WTC11 (cell line): Measurements from ENCODE around the gene RAPH1. TPM values are rescaled to one million over a fixed set of nuclear protein-coding genes. Genes with fewer than 3 reads are reported as not detected.

Experiments
- ATAC-seq: fragments of 200-7000 bp; cut with Tn5 transposase; 2 replicates; pipeline ENCODE4 v1.10.0; 2021; ENCODE audit warnings: mild to moderate bottlenecking, moderate library complexity
- CTCF ChIA-PET: fragments of 300-600 bp; sonication (Branson Sonifier 250); formaldehyde crosslinking; loops from one replicate; lab custom pipeline; 2021; ENCODE audit warnings: antibody characterized with exemption; lab: Charles Lee
- POLR2A ChIA-PET: fragments of 350-600 bp; sonication (Branson Sonifier 250); formaldehyde crosslinking; loops from one replicate; lab custom pipeline; 2021; ENCODE audit warnings: antibody characterized with exemption; lab: Charles Lee
- DNase-seq: peaks from one replicate; pipeline ENCODE4 v3.0.0; 2021; ENCODE audit warnings: low spot score
- H3K27ac Mint-ChIP-seq: 2 replicates; pipeline ENCODE4 v1.8.0; 2021; ENCODE audit warnings: mixed read lengths
- H3K27me3 Mint-ChIP-seq: 2 replicates; pipeline ENCODE4 v1.8.0; 2021; ENCODE audit warnings: low read depth, mild to moderate bottlenecking, moderate library complexity, mixed read lengths
- H3K36me3 Mint-ChIP-seq: 2 replicates; pipeline ENCODE4 v1.8.0; 2021; ENCODE audit warnings: mixed read lengths
- H3K4me1 Mint-ChIP-seq: 2 replicates; pipeline ENCODE4 v1.8.0; 2022; ENCODE audit warnings: mixed read lengths
- H3K4me3 Mint-ChIP-seq: 2 replicates; pipeline ENCODE4 v1.8.0; 2021; ENCODE audit warnings: mild to moderate bottlenecking, moderate library complexity, mixed read lengths
- H3K9me3 Mint-ChIP-seq: 2 replicates; pipeline ENCODE4 v1.8.0; 2021; ENCODE audit warnings: mixed read lengths
- ATF2 ChIP-seq: sonication (generic); formaldehyde crosslinking; IDR thresholded peaks from 2 replicates; pipeline ENCODE4 v1.8.1; 2022; ENCODE audit warnings: low read depth, missing genetic modification reagents, borderline replicate concordance
- CDX4 ChIP-seq: fragments of 250-450 bp; sonication (Bioruptor Pico); IDR thresholded peaks from 2 replicates; pipeline ENCODE4 v1.9.0; 2021; ENCODE audit warnings: moderate library complexity, mild to moderate bottlenecking, inconsistent platforms, borderline replicate concordance
- E2F1 ChIP-seq: sonication (generic); formaldehyde crosslinking; IDR thresholded peaks from 2 replicates; pipeline ENCODE4 v1.8.0; 2022; ENCODE audit warnings: mild to moderate bottlenecking, missing genetic modification reagents
- ELF4 ChIP-seq: sonication (generic); formaldehyde crosslinking; IDR thresholded peaks from 2 replicates; pipeline ENCODE4 v1.8.1; 2022; ENCODE audit warnings: low read depth, mild to moderate bottlenecking, moderate library complexity, missing genetic modification reagents
- ERG ChIP-seq: fragments of 250-450 bp; sonication (Bioruptor Pico); IDR thresholded peaks from 2 replicates; pipeline ENCODE4 v1.8.0; 2021; ENCODE audit warnings: mild to moderate bottlenecking
- FOXJ3 ChIP-seq: sonication (generic); formaldehyde crosslinking; IDR thresholded peaks from 2 replicates; pipeline ENCODE4 v1.9.0; 2021; ENCODE audit warnings: missing genetic modification reagents, mild to moderate bottlenecking, borderline replicate concordance
- HMGXB4 ChIP-seq: sonication (generic); formaldehyde crosslinking; IDR thresholded peaks from 2 replicates; pipeline ENCODE4 v1.8.1; 2023; ENCODE audit warnings: mild to moderate bottlenecking, moderate library complexity, missing genetic modification reagents
- NFATC4 ChIP-seq: fragments of 250-450 bp; sonication (Bioruptor Pico); IDR thresholded peaks from 2 replicates; pipeline ENCODE4 v1.9.0; 2021; ENCODE audit warnings: mild to moderate bottlenecking
- NFYB ChIP-seq: sonication (generic); formaldehyde crosslinking; conservative IDR thresholded peaks from 2 replicates; pipeline ENCODE4 v1.8.0; 2022; ENCODE audit warnings: low read depth, missing genetic modification reagents
- PRRX2 ChIP-seq: fragments of 250-450 bp; sonication (Bioruptor Pico); IDR thresholded peaks from 2 replicates; pipeline ENCODE4 v1.8.0; 2021; ENCODE audit warnings: mild to moderate bottlenecking
- RELA ChIP-seq: sonication (generic); formaldehyde crosslinking; IDR thresholded peaks from 2 replicates; pipeline ENCODE4 v1.8.1; 2022; ENCODE audit warnings: missing genetic modification reagents, mild to moderate bottlenecking, borderline replicate concordance
- TCF7 ChIP-seq: sonication (generic); formaldehyde crosslinking; IDR thresholded peaks from 2 replicates; pipeline ENCODE4 v1.8.0; 2022; ENCODE audit warnings: mild to moderate bottlenecking, low read depth, missing genetic modification reagents, moderate library complexity
- TEAD1 ChIP-seq: sonication (generic); formaldehyde crosslinking; IDR thresholded peaks from 2 replicates; pipeline ENCODE4 v1.8.0; 2022; ENCODE audit warnings: mild to moderate bottlenecking, missing genetic modification reagents
- TP53 ChIP-seq: sonication (generic); formaldehyde crosslinking; IDR thresholded peaks from 2 replicates; pipeline ENCODE4 v1.8.1; 2023; ENCODE audit warnings: mild to moderate bottlenecking, missing genetic modification reagents
- USF2 ChIP-seq: sonication (generic); formaldehyde crosslinking; IDR thresholded peaks from 2 replicates; pipeline ENCODE4 v1.8.1; 2023; ENCODE audit warnings: mild to moderate bottlenecking, missing genetic modification reagents, moderate library complexity
- ZBTB21 ChIP-seq: sonication (generic); formaldehyde crosslinking; IDR thresholded peaks from 2 replicates; pipeline ENCODE4 v1.8.1; 2023; ENCODE audit warnings: mild to moderate bottlenecking, missing genetic modification reagents, borderline replicate concordance
- ZNF121 ChIP-seq: sonication (generic); formaldehyde crosslinking; IDR thresholded peaks from 2 replicates; pipeline ENCODE4 v1.8.0; 2023; ENCODE audit warnings: missing genetic modification reagents
- ZNF281 ChIP-seq: sonication (generic); formaldehyde crosslinking; IDR thresholded peaks from 2 replicates; pipeline ENCODE4 v1.8.0; 2023; ENCODE audit warnings: mild to moderate bottlenecking, missing genetic modification reagents
- ZNF416 ChIP-seq: fragments of 250-450 bp; sonication (Bioruptor Pico); IDR thresholded peaks from 2 replicates; pipeline ENCODE4 v1.9.0; 2021; ENCODE audit warnings: mild to moderate bottlenecking, inconsistent platforms
- total RNA-seq: library from RNA; stranded (reverse); gene quantifications from 3 replicates; pipeline ENCODE4 v1.2.3, GENCODE V29; 2021

The RAPH1 gene
- total RNA-seq, 1 experiment from 2014 or later, result 24.6 TPM

- POLR2A ChIA-PET, result no interaction called here
- no peak for DNase-seq
- CTCF ChIA-PET, result interaction anchor here (0.6 to 1.6 kb wide), 2 partner anchors 26 to 240 kb away, joined by 3 to 6 read pairs; no protein-coding TSS in a partner anchor
- no peak for TF ChIP-seq ZBTB21
- TF ChIP-seq ZNF121 (CRISPR knock-in tag), result no peak
- TF ChIP-seq FOXJ3 (CRISPR knock-in tag), result no peak
- TF ChIP-seq ELF4, result no peak
- no peak for TF ChIP-seq NFYB (CRISPR knock-in tag)
- TF ChIP-seq RELA (CRISPR knock-in tag), result no peak
- TF ChIP-seq TEAD1 (CRISPR knock-in tag), result no peak
- TF ChIP-seq HMGXB4 (CRISPR knock-in tag), result no peak
- no peak for TF ChIP-seq CDX4
- no peak for TF ChIP-seq E2F1 (CRISPR knock-in tag)
- no peak for TF ChIP-seq ZNF416 (CRISPR knock-in tag)
- TF ChIP-seq TP53 (CRISPR knock-in tag), result no peak
- no peak for TF ChIP-seq ATF2 (CRISPR knock-in tag)
- TF ChIP-seq TCF7, result no peak
- no peak for TF ChIP-seq ERG (CRISPR knock-in tag)
- TF ChIP-seq USF2 (CRISPR knock-in tag), result no peak
- no peak overlapping the region for H3K4me3 Mint-ChIP-seq
- H3K4me1 Mint-ChIP-seq, result peaks cover 11% of the 10 kb centered on the region
- H3K9me3 Mint-ChIP-seq, result no peaks in the 10 kb centered on the region
- H3K27ac Mint-ChIP-seq, result no peak overlapping the region
- no peaks in the 10 kb centered on the region; the same call in 1 of the 2 replicates for H3K27me3 Mint-ChIP-seq
- no peak for ATAC-seq
- H3K36me3 Mint-ChIP-seq, result no peaks in the 10 kb centered on the region
Measured at GRCh38 chr2:203574824-203575223, 39.7 kb upstream of the RAPH1 start.

GRCh38 chr2:203572316-203572715 is 37.2 kb upstream of the RAPH1 start:
- ATAC-seq (no peak), DNase-seq (no peak)
- Mint-ChIP-seq H3K4me3 (no peak overlapping the region), H3K36me3 (no peaks in the 10 kb centered on the region), H3K27ac (no peak overlapping the region), H3K9me3 (no peaks in the 10 kb centered on the region), H3K4me1 (no peaks in the 10 kb centered on the region), H3K27me3 (no peaks in the 10 kb centered on the region; the same call in 1 of the 2 replicates)
- TF ChIP-seq NFATC4, result no peak
- TF ChIP-seq PRRX2 (CRISPR knock-in tag), result no peak
- TF ChIP-seq E2F1 (CRISPR knock-in tag), result no peak
- TF ChIP-seq ZNF281 (CRISPR knock-in tag), result no peak
- ChIA-PET CTCF (no interaction called here), POLR2A (no interaction called here)
